Measurements from ENCODE around the gene HMCES.
"Not testable (repeated sequence)": the region's sequence is repeated elsewhere in the genome, so short reads cannot be mapped to it uniquely, and the experiment has no call there.

The HMCES gene

GRCh38 chr3:129263161-129263910, 15.3 kb upstream of the HMCES start:
- TF ChIP-seq GLIS3 (CRISPR knock-in tag; IDR thresholded peaks at IDR 0.05) (no peak), TSHZ2 (CRISPR knock-in tag; IDR thresholded peaks at IDR 0.05) (no peak), TOX (CRISPR knock-in tag; IDR thresholded peaks at IDR 0.05; ENCODE audit: borderline replicate concordance) (no peak), BACH2 (CRISPR knock-in tag; IDR thresholded peaks at IDR 0.05; ENCODE audit: borderline replicate concordance) (no peak), ESRRG (CRISPR knock-in tag; IDR thresholded peaks at IDR 0.05) (no peak), SNAI2 (CRISPR knock-in tag; IDR thresholded peaks at IDR 0.05) (no peak), ZFP3 (CRISPR knock-in tag; IDR thresholded peaks at IDR 0.05) (no peak), TCF4 (CRISPR knock-in tag; IDR thresholded peaks at IDR 0.05; ENCODE audit: borderline replicate concordance) (no peak), ZNF70 (CRISPR knock-in tag; IDR thresholded peaks at IDR 0.05) (no peak), CSDC2 (CRISPR knock-in tag; IDR thresholded peaks at IDR 0.05) (no peak), PATZ1 (CRISPR knock-in tag; IDR thresholded peaks at IDR 0.05; ENCODE audit: borderline replicate concordance) (no peak), ISL1 (CRISPR knock-in tag; IDR thresholded peaks at IDR 0.05) (no peak), OSR1 (CRISPR knock-in tag; IDR thresholded peaks at IDR 0.05) (no peak), CREB5 (CRISPR knock-in tag; IDR thresholded peaks at IDR 0.05; ENCODE audit: low read depth) (no peak), ARNTL (CRISPR knock-in tag; IDR thresholded peaks at IDR 0.05; ENCODE audit: borderline replicate concordance, low read depth) (no peak), ZNF565 (CRISPR knock-in tag; conservative IDR thresholded peaks at IDR 0.05; ENCODE audit: low read depth) (no peak), PPARA (CRISPR knock-in tag; IDR thresholded peaks at IDR 0.05; ENCODE audit: borderline replicate concordance) (no peak)
- TF ChIP-seq, protein P1, sequence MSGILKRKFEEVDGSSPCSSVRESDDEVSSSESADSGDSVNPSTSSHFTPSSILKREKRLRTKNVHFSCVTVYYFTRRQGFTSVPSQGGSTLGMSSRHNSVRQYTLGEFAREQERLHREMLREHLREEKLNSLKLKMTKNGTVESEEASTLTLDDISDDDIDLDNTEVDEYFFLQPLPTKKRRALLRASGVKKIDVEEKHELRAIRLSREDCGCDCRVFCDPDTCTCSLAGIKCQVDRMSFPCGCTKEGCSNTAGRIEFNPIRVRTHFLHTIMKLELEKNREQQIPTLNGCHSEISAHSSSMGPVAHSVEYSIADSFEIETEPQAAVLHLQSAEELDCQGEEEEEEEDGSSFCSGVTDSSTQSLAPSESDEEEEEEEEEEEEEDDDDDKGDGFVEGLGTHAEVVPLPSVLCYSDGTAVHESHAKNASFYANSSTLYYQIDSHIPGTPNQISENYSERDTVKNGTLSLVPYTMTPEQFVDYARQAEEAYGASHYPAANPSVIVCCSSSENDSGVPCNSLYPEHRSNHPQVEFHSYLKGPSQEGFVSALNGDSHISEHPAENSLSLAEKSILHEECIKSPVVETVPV (CRISPR knock-in tag; IDR thresholded peaks at IDR 0.05) = no peak
- TF ChIP-seq, protein P2, sequence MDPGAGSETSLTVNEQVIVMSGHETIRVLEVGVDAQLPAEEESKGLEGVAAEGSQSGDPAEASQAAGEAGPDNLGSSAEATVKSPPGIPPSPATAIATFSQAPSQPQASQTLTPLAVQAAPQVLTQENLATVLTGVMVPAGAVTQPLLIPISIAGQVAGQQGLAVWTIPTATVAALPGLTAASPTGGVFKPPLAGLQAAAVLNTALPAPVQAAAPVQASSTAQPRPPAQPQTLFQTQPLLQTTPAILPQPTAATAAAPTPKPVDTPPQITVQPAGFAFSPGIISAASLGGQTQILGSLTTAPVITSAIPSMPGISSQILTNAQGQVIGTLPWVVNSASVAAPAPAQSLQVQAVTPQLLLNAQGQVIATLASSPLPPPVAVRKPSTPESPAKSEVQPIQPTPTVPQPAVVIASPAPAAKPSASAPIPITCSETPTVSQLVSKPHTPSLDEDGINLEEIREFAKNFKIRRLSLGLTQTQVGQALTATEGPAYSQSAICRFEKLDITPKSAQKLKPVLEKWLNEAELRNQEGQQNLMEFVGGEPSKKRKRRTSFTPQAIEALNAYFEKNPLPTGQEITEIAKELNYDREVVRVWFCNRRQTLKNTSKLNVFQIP (CRISPR knock-in tag; IDR thresholded peaks at IDR 0.05; ENCODE audit: borderline replicate concordance, low read depth) = no peak
- no peak for ATAC-seq

- not testable (repeated sequence) for ATAC-seq
These were observed 13.7 kb upstream of the HMCES start for GRCh38 chr3:129264994-129265393.

- no peak for ATAC-seq
- no peak for TF ChIP-seq TOX (CRISPR knock-in tag; IDR thresholded peaks at IDR 0.05; ENCODE audit: borderline replicate concordance)
- no peak for TF ChIP-seq RARB (CRISPR knock-in tag; IDR thresholded peaks at IDR 0.05)
These were observed 12.0 kb upstream of the HMCES start for GRCh38 chr3:129266651-129267050.

Data from SK-N-SH treated with all-trans-retinoic acid at 6 μM for 48 hours (cell line).